DMS53 treated with DMSO at 0.1 percent for 48 hours (cell line): ENCODE results near the gene EPS8.

Experiments used
- DNase-seq: peaks from one replicate; lab custom pipeline; 2025; ENCODE audit not compliant: unreplicated experiment; lab: John Stamatoyannopoulos, UW

The EPS8 gene

GRCh38 chr12:15789220-15790171 is at the start of gene EPS8:
Gene EPS8 (minus strand): TSS chr12:15789388. CDS start chr12:15682951, 106,437 bp downstream.
- DNase-seq: peak; percentile 98

- DNase-seq: no peak
Measured at GRCh38 chr12:15837141-15837790, 48.1 kb upstream of the EPS8 start.

DNA sequence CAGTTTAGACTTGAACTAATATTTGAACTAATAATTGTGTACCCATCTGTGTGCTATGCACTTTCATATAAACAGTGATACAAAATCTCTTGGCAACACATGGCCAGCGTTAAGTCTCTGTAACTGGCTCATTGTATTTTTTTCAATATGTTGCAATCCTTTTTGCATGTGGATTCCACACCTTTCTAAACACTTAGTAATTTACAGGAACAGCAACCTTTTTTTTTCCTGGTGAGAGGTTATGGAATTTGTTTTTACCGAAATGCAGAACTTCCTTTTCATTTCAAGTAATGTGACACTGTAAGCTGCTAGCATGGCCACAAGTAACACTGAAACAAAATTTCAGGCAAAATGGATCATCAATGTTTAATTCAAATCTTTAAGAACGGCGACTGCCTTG is 45.4 kb upstream of the EPS8 start:
- no peak for DNase-seq

GRCh38 chr12:15831315-15831978 is 42.3 kb upstream of the EPS8 start:
- DNase-seq: no peak

DNA sequence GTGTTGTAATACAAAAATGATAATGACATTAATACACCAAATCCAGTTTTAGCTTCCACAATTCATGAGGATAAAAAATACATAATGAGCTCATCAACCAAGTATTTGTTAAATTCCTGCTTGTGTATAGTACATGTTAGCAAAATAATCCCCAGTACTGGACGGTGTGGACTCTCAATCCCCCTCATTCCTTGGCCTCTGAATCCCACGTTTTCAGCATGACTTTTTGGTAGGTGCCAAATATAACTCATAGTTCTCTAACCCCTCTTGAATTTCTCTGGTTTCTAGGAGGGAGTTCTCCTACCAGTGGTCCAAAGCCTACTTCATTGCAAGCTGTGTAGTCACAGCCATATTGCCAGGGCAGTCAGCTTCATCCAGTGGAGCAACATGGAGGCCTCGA is 41.4 kb upstream of the EPS8 start:
- DNase-seq: no peak

GRCh38 chr12:15829949-15830348 is 40.8 kb upstream of the EPS8 start:
- no peak for DNase-seq

DNA sequence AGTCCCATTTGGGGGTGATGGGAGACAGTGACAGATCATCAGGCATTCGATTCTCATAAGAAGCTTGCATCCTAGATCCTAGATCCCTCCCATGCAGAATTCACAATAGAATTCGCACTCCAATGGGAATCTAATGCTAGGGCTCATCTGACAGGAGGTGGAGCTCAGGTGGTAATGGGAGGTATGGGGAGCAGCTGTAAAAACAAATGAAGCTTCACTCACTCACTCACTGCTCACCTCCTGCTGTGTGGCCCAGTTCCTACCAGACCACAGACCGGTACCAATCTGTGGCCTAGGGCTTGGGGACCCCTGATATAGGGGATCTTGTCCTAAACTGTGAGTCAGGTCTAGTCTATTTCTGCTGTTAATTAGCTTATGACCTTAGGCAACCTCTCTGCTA is 40.1 kb upstream of the EPS8 start:
- no peak for DNase-seq

DNA sequence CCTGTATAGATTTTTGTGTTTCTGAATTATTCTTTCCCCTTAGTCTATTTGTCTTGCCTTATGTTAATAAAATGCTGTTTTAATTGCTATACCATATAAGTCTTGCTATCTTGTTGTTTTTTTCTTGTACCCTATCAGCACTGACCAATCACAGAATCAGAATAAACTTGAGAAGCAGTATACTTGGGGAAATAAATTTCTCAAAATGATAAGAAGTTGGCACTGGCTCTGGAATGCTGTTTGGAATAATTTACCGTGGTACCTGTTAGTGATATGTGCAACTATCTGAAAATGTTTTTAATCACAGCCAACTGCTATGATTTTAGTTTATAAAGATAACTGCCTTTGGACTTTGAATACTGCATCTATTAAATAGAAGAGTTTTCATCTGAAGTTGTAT is 37.9 kb upstream of the EPS8 start:
- DNase-seq: no peak

DNA sequence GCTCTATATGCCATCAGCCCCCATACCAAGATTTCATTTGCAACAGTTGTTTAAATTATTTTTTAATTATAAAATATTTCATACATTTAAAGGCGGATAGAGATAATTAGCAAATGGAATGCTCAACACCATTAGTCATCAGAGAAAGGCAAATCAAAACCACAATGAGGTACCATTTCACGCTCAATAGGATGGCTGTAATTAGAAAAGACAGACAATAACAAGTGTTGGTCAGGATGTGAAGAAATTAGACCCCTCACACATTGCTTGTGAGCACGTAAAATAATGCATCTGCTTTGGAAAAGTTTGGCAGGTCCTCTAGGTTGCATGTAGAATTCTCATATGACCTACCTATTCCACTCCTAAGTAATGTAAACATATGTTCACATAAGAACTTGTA is 35.3 kb upstream of the EPS8 start:
- DNase-seq: no peak

GRCh38 chr12:15823360-15824128 is 34.4 kb upstream of the EPS8 start:
- DNase-seq: peak; percentile 92

- DNase-seq: peak; percentile 79
Measured at GRCh38 chr12:15819644-15820437, 30.7 kb upstream of the EPS8 start.

DNA sequence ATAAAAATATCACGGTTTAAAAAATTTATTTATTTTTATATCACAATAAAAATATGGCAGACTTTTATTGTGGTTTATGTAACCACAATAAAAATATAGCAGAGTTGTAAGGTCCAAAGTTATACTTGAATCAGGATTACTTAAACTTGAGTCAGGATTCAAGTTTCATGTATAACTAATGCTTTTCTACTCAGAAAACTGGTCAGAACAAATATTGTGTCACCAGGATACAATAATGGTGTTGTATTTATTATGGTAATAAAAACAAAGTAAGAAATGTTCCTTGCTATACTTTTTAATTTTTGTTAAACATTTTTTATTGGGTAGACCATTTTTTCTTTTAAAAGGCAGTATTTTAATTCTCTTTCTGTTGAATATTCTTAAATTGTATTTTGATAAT is 29.2 kb upstream of the EPS8 start:
- DNase-seq: no peak

DNA sequence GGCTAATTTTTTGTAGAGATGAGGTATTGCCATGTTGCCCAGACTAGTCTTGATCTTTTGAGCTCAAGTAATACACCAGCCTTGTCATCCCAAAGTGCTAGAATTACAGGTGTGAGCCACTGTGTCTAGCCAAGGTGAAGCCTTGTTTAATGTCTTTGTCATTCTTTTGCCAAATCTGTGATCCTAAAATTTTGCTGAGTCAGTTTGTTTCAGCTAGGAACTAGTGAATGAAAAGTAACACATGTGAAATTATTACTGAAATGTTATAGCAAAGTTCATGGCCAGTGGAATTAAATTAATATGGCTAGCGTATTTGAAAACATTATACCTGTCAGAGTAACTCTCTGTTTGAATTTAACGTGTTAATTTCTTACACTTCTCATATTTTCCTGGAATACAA is 26.5 kb upstream of the EPS8 start:
- DNase-seq: no peak

DNA sequence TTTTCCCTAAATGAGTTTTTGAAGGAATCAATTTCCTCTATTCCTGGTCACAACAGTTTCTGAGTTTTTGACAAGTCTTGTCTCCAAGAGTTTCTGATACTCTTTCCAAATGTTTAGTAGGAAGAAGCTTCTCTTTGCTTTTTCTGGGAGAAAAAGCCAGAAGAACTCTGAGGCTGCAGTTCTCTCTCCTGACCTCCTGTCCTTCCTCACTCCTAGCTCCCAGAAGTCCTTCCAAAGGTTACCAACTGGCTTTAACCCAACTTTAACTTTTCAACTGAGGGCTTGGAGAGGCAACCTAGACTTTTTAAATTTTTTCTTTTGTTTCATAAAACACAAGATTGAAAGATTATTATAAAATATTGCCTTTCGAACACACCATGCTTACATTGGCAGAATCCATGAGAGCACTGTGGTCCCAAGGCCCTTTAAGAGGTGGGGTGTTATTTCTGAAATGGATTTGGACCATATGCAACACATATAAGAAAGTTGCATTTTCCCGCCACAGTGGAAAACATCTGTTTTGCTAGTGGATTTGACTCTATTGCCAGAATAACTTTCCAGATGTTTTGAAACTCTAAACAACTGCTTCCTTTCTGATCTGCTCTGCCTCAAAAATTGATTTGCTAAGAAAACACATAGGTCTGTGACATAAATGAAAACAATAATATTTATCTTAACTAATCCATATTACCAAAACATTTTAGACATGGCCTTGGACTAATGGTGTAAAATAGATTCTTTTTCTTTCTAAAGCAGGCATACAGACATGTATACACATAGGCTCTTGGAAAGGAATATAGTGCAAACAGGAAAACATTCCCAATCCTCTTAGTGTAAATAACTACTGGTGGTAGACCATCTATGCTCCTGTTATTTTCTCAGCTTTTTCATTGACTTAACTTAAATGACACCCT is 22.3 kb upstream of the EPS8 start:
- DNase-seq: no peak

GRCh38 chr12:15808652-15809051 is 19.5 kb upstream of the EPS8 start:
- no peak for DNase-seq

GRCh38 chr12:15808250-15808649 is 19.1 kb upstream of the EPS8 start:
- peak; percentile 71 for DNase-seq

GRCh38 chr12:15806826-15807225 is 17.6 kb upstream of the EPS8 start:
- DNase-seq: no peak

DNA sequence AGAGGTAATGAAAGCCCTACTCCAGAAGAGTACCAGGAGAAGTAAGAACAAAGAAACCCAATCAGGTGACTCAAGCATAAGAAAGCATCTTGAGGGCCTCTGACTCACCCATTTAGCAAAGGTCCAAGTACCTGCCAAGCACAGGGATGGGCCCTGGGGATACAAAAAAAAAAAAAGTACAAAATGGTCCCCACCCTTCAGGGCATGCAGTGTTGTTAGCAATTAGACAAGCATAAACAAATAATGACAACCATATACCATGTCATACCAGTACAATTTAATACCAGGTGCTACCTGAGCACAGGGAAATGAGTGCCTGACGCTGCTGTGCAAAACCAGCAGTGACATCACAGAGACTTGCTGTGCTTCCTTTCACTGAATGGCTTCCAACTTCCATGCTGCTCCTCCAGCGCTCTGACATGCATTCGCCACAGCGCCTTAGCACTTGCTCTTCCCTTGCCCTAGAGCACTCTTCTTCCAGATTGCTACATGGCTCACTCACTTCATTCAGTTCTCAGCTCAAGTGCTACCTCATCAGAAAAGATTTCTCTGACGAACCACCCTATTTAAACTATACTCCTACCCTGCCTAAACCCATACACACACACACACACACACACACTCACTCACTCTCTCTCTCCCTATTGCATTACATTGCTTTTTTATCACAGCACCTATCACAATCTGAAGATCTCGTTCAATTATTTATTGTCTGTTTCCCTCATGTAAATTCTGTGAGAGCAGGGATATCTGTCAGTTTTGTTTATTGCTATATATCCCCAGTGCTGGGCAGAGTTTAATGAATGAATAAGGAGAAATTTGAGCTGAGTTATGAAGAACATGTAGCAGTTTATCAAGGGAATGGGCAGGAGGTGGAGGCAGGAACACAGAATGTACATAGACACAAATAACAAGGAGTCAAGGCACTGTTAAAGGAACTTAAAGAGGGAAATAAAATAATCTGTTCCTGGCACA is 12.9 kb upstream of the EPS8 start:
- DNase-seq: no peak
